ENCODE results near the gene MFSD2B. TPM values are rescaled to one million over a fixed set of nuclear protein-coding genes. Genes with fewer than 3 reads are reported as not detected.

Gene MFSD2B
- total RNA-seq, 1 donor from 2014 or later = 0.52 TPM

GRCh38 chr2:24018241-24018640, 8.4 kb downstream of the MFSD2B start:
- peaks cover 0 to 2% (median 0%) of the 10 kb centered on the region in 3 donors for H3K27me3 ChIP-seq (ENCODE audit: control insufficient read depth in 3 of 3, insufficient read depth in 3 of 3, low read length in 3 of 3)
- no peak overlapping the region for H3K27ac ChIP-seq (ENCODE audit: low read depth, low read length)
- H3K4me3 ChIP-seq (ENCODE audit: low read length in 3 of 3) = no peak overlapping the region
- no peak overlapping the region for H3K9ac ChIP-seq (ENCODE audit: low read depth in 1 of 3, low read length in 3 of 3)
- H3K4me1 ChIP-seq (ENCODE audit: control insufficient read depth in 3 of 3, insufficient read depth in 3 of 3, low read length in 3 of 3) = no peaks in the 10 kb centered on the region
- H3K36me3 ChIP-seq (ENCODE audit: control insufficient read depth in 3 of 3, insufficient read depth in 3 of 3, low read length in 3 of 3) = peaks cover 6 to 10% (median 6%) of the 10 kb centered on the region in 3 donors
- H3K9me3 ChIP-seq (ENCODE audit: control insufficient read depth in 3 of 3, low read length in 3 of 3) = no peaks in the 10 kb centered on the region

- no peak overlapping the region for H3K27ac ChIP-seq (ENCODE audit: low read depth, low read length)
- H3K4me3 ChIP-seq (ENCODE audit: low read length in 3 of 3) = no peak overlapping the region
- no peaks in the 10 kb centered on the region for H3K27me3 ChIP-seq (ENCODE audit: control insufficient read depth in 3 of 3, insufficient read depth in 3 of 3, low read length in 3 of 3)
- no peaks in the 10 kb centered on the region for H3K9me3 ChIP-seq (ENCODE audit: control insufficient read depth in 3 of 3, low read length in 3 of 3)
- no peak overlapping the region for H3K9ac ChIP-seq (ENCODE audit: low read depth in 1 of 3, low read length in 3 of 3)
- peaks cover 10 to 16% (median 11%) of the 10 kb centered on the region in 3 donors for H3K36me3 ChIP-seq (ENCODE audit: control insufficient read depth in 3 of 3, insufficient read depth in 3 of 3, low read length in 3 of 3)
- H3K4me1 ChIP-seq (ENCODE audit: control insufficient read depth in 3 of 3, insufficient read depth in 3 of 3, low read length in 3 of 3) = no peaks in the 10 kb centered on the region
These were observed 9.8 kb downstream of the MFSD2B start for GRCh38 chr2:24019729-24020128.

- H3K27ac ChIP-seq (ENCODE audit: low read depth, low read length) = no peak overlapping the region
- H3K9ac ChIP-seq (ENCODE audit: low read depth in 1 of 3, low read length in 3 of 3) = no peak overlapping the region
- H3K36me3 ChIP-seq (ENCODE audit: control insufficient read depth in 3 of 3, insufficient read depth in 3 of 3, low read length in 3 of 3) = peaks cover 10 to 21% (median 15%) of the 10 kb centered on the region in 3 donors
- no peaks in the 10 kb centered on the region for H3K4me1 ChIP-seq (ENCODE audit: control insufficient read depth in 3 of 3, insufficient read depth in 3 of 3, low read length in 3 of 3)
- no peaks in the 10 kb centered on the region for H3K9me3 ChIP-seq (ENCODE audit: control insufficient read depth in 3 of 3, low read length in 3 of 3)
- no peak overlapping the region for H3K4me3 ChIP-seq (ENCODE audit: low read length in 3 of 3)
- no peaks in the 10 kb centered on the region for H3K27me3 ChIP-seq (ENCODE audit: control insufficient read depth in 3 of 3, insufficient read depth in 3 of 3, low read length in 3 of 3)
These were observed 10.4 kb downstream of the MFSD2B start for GRCh38 chr2:24020244-24020643.

- H3K4me1 ChIP-seq (ENCODE audit: control insufficient read depth in 3 of 3, insufficient read depth in 3 of 3, low read length in 3 of 3) = no peaks in the 10 kb centered on the region
- H3K27me3 ChIP-seq (ENCODE audit: control insufficient read depth in 3 of 3, insufficient read depth in 3 of 3, low read length in 3 of 3) = no peaks in the 10 kb centered on the region
- H3K9me3 ChIP-seq (ENCODE audit: control insufficient read depth in 3 of 3, low read length in 3 of 3) = no peaks in the 10 kb centered on the region
- H3K4me3 ChIP-seq (ENCODE audit: low read length in 3 of 3) = no peak overlapping the region
- H3K36me3 ChIP-seq (ENCODE audit: control insufficient read depth in 3 of 3, insufficient read depth in 3 of 3, low read length in 3 of 3) = peaks cover 12 to 23% (median 15%) of the 10 kb centered on the region in 3 donors
- no peak overlapping the region for H3K9ac ChIP-seq (ENCODE audit: low read depth in 1 of 3, low read length in 3 of 3)
- H3K27ac ChIP-seq (ENCODE audit: low read depth, low read length) = no peak overlapping the region
These were observed 11.5 kb downstream of the MFSD2B start for GRCh38 chr2:24021122-24021998.

GRCh38 chr2:24022324-24022974, 12.6 kb downstream of the MFSD2B start:
- H3K27me3 ChIP-seq (ENCODE audit: control insufficient read depth in 3 of 3, insufficient read depth in 3 of 3, low read length in 3 of 3) = no peaks in the 10 kb centered on the region
- peaks cover 14 to 27% (median 15%) of the 10 kb centered on the region in 3 donors for H3K36me3 ChIP-seq (ENCODE audit: control insufficient read depth in 3 of 3, insufficient read depth in 3 of 3, low read length in 3 of 3)
- H3K9ac ChIP-seq (ENCODE audit: low read depth in 1 of 3, low read length in 3 of 3) = no peak overlapping the region
- no peak overlapping the region for H3K27ac ChIP-seq (ENCODE audit: low read depth, low read length)
- H3K9me3 ChIP-seq (ENCODE audit: control insufficient read depth in 3 of 3, low read length in 3 of 3) = no peaks in the 10 kb centered on the region
- no peaks in the 10 kb centered on the region for H3K4me1 ChIP-seq (ENCODE audit: control insufficient read depth in 3 of 3, insufficient read depth in 3 of 3, low read length in 3 of 3)
- no peak overlapping the region for H3K4me3 ChIP-seq (ENCODE audit: low read length in 3 of 3)

- no peak overlapping the region for H3K9ac ChIP-seq (ENCODE audit: low read depth in 1 of 3, low read length in 3 of 3)
- no peak overlapping the region for H3K4me3 ChIP-seq (ENCODE audit: low read length in 3 of 3)
- H3K27ac ChIP-seq (ENCODE audit: low read depth, low read length) = no peak overlapping the region
- H3K36me3 ChIP-seq (ENCODE audit: control insufficient read depth in 3 of 3, insufficient read depth in 3 of 3, low read length in 3 of 3) = peaks cover 14 to 27% (median 15%) of the 10 kb centered on the region in 3 donors
- H3K4me1 ChIP-seq (ENCODE audit: control insufficient read depth in 3 of 3, insufficient read depth in 3 of 3, low read length in 3 of 3) = no peaks in the 10 kb centered on the region
- no peaks in the 10 kb centered on the region for H3K9me3 ChIP-seq (ENCODE audit: control insufficient read depth in 3 of 3, low read length in 3 of 3)
- no peaks in the 10 kb centered on the region for H3K27me3 ChIP-seq (ENCODE audit: control insufficient read depth in 3 of 3, insufficient read depth in 3 of 3, low read length in 3 of 3)
These were observed 13.2 kb downstream of the MFSD2B start for GRCh38 chr2:24022975-24023575.

GRCh38 chr2:24024018-24024417, 14.1 kb downstream of the MFSD2B start:
- Histone ChIP-seq H3K9me3 (ENCODE audit: control insufficient read depth in 3 of 3, low read length in 3 of 3) (no peaks in the 10 kb centered on the region), H3K36me3 (ENCODE audit: control insufficient read depth in 3 of 3, insufficient read depth in 3 of 3, low read length in 3 of 3) (peaks cover 16 to 27% (median 17%) of the 10 kb centered on the region in 3 donors), H3K9ac (ENCODE audit: low read depth in 1 of 3, low read length in 3 of 3) (no peak overlapping the region), H3K27me3 (ENCODE audit: control insufficient read depth in 3 of 3, insufficient read depth in 3 of 3, low read length in 3 of 3) (no peaks in the 10 kb centered on the region), H3K4me3 (ENCODE audit: low read length in 3 of 3) (no peak overlapping the region), H3K4me1 (ENCODE audit: control insufficient read depth in 3 of 3, insufficient read depth in 3 of 3, low read length in 3 of 3) (no peaks in the 10 kb centered on the region), H3K27ac (ENCODE audit: low read depth, low read length) (no peak overlapping the region)

GRCh38 chr2:24024996-24025663, 15.2 kb downstream of the MFSD2B start:
- H3K36me3 ChIP-seq (ENCODE audit: control insufficient read depth in 3 of 3, insufficient read depth in 3 of 3, low read length in 3 of 3) = peaks cover 23 to 35% (median 27%) of the 10 kb centered on the region in 3 donors
- no peak overlapping the region for H3K27ac ChIP-seq (ENCODE audit: low read depth, low read length)
- H3K4me1 ChIP-seq (ENCODE audit: control insufficient read depth in 3 of 3, insufficient read depth in 3 of 3, low read length in 3 of 3) = no peaks in the 10 kb centered on the region
- no peak overlapping the region for H3K9ac ChIP-seq (ENCODE audit: low read depth in 1 of 3, low read length in 3 of 3)
- no peaks in the 10 kb centered on the region for H3K27me3 ChIP-seq (ENCODE audit: control insufficient read depth in 3 of 3, insufficient read depth in 3 of 3, low read length in 3 of 3)
- no peaks in the 10 kb centered on the region for H3K9me3 ChIP-seq (ENCODE audit: control insufficient read depth in 3 of 3, low read length in 3 of 3)
- no peak overlapping the region for H3K4me3 ChIP-seq (ENCODE audit: low read length in 3 of 3)

- Histone ChIP-seq H3K9me3 (ENCODE audit: control insufficient read depth in 3 of 3, low read length in 3 of 3) (no peaks in the 10 kb centered on the region), H3K4me3 (ENCODE audit: low read length in 3 of 3) (no peak overlapping the region), H3K4me1 (ENCODE audit: control insufficient read depth in 3 of 3, insufficient read depth in 3 of 3, low read length in 3 of 3) (no peaks in the 10 kb centered on the region), H3K27ac (ENCODE audit: low read depth, low read length) (no peak overlapping the region), H3K27me3 (ENCODE audit: control insufficient read depth in 3 of 3, insufficient read depth in 3 of 3, low read length in 3 of 3) (no peaks in the 10 kb centered on the region), H3K36me3 (ENCODE audit: control insufficient read depth in 3 of 3, insufficient read depth in 3 of 3, low read length in 3 of 3) (peaks cover 31 to 43% (median 38%) of the 10 kb centered on the region in 3 donors), H3K9ac (ENCODE audit: low read depth in 1 of 3, low read length in 3 of 3) (no peak overlapping the region)
These were observed 16.3 kb downstream of the MFSD2B start for GRCh38 chr2:24026233-24026632.

All from skeletal muscle tissue (tissue), 4 donors.